Inflammatory macrophage treated with lipopolysaccharide for 4 hours (primary cell): ENCODE measurements around the gene ANKRD28.
"Not testable (repeated sequence)": the region's sequence is repeated elsewhere in the genome, so short reads cannot be mapped to it uniquely, and the experiment has no call there.

Experiments
- DNase-seq: peaks from one replicate; pipeline ENCODE4 v3.0.0-alpha.2; 2020

The ANKRD28 gene

DNA sequence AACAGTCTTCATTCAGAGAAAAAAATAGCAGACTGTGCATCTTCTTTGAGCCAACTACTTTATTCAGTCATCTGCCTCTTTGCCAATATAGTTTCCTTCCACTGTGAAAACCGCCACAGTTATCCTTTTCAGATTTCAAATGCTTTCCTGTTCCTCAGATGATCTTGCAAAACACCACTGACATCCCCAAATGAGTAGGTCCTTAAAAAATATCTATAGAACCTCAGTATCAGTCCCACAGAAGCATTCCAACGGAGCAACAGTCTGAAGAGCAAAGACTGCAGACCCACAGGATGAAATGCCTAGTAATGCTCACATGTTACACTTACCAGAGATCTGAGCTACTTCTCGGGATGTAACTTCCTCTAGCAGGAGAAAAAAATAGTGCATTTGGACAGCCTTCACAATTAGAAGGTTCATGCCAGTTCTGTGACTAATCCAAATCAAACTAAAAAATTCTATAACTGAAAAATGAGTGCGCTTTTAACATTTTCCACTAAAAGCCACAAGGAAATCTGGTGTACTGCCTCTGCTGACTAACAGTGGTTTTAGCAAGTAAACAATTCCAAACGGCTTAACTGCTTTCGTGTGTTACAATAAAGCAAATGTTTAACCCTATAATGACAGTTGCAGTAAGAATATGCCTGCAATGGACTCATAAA, at the start of gene ANKRD28:
TSS of gene ANKRD28 (minus strand) at position 338 of the 662 bp plus-strand sequence. CDS start 1,458 bp downstream, outside the sequence.
- DNase-seq, result peak; percentile 88

DNA sequence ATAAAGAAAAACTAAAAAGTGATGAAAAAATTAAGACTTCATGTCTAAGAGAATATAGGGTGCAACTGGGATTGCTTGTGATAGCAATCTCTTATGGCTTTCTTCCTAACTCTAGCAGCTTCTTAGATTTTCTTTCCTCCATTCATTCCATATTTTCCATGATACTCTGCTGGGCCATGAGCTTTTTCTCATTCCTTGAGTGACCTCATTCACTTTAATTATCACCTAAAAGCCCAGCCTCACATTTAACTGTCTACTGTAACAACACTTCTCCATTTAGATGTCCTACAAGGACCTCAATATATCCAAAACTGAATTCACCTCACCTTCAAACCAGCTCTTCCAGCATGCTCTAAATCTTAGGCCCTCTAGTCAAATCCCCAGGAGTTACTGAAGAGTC, 49.5 kb upstream of the ANKRD28 start:
- no peak for DNase-seq

GRCh38 chr3:15846606-15847005, 48.8 kb upstream of the ANKRD28 start:
- no peak for DNase-seq

GRCh38 chr3:15845475-15845874, 47.7 kb upstream of the ANKRD28 start:
- no peak for DNase-seq

DNA sequence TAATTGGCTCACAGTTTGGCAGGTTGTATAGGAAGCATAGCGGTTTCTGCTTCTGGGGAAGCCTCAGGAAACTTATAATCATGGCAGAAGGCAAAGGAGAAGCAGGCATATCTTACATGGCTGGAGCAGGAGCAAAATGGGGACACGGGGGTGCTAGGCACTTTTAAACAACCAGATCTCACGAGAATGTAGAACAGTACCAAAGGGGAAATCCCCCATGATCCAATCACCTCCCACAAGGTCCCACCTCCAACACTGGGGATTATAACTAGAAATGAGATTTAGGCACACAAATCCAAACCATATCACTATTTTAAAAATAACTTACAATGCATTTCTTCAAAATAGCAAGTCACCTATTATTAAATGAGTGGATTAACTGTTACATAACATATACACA, 47.1 kb upstream of the ANKRD28 start:
- DNase-seq, result no peak

DNA sequence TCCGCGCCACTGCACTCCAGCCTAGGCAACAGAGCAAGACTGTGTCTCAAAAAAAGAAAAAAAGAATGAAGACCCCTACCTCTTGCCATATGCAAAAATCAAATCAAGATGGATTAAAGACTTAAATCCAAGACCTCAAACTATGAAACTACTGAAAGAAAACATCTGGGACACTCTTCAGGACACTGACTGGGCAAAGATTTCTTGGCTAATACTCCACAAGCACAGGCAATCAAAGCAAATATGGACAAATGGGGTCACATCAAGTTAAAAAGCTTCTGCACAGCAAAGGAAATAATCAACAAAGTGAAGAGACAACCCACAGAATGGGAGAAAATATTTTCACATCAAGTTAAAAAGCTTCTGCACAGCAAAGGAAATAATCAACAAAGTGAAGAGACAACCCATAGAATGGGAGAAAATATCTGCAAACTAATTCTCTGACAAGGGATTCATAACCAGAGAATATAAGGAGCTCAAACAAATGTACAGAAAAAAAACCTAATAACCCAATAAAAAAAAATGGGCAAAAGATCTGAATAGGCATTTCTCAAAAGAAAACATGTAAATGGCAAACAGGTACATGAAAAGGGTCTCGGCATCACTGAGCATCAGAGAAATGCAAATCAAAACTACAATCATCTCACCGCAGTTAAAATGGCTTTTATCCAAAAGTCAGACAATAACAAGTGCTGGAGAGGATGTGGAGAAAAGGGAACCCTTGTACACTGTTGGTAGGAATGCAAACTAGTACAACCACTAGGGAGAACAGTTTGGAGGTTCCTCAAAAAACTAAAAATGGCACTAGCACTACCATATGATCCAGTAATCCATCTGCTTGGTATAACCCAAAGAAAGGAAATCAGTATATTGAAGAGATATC, 43.6 kb upstream of the ANKRD28 start:
- DNase-seq, result not testable (repeated sequence)

- DNase-seq, result no peak
These were observed 41.8 kb upstream of the ANKRD28 start for GRCh38 chr3:15839568-15839967.

GRCh38 chr3:15831927-15832326, 34.1 kb upstream of the ANKRD28 start:
- DNase-seq, result no peak

DNA sequence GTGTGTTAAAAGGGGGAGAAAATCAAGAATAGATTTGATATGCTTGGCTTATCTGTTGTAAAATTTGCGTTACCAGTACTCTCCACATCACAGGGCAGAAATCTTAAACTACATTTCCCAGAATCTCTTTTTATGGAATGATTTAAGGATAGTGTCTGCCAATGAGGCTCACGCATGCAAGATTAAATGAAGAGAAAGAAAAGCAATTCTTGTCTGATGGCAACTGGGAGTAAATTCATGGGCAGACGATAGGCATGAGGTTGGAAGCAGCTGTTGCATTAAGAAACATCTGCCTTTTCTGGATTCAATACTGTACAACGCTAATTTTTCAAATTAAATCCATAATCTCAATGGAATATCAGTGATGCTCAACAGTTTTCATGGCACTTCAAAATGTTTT, 27.2 kb upstream of the ANKRD28 start:
- no peak for DNase-seq

GRCh38 chr3:15823092-15823491, 25.3 kb upstream of the ANKRD28 start:
- no peak for DNase-seq

- no peak for DNase-seq
These were observed 24.5 kb upstream of the ANKRD28 start for GRCh38 chr3:15822281-15822680.

DNA sequence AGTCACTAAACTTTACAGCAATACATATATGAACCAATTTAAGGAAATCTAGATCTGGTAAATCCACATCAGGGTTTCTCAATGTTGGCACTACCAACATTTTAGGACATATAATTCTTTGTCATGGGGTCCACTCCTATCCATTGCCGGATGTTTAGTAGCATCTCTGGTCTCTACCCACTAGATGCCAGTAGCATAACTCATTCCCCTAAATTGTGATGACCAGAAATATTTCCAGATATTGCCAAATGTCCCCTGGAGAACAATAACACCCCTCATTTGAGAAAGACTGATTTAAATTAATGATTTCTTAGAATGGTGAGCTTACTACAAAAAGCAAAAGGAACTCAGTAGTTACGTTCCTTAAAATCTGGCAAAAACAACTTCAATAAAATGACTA, 23.1 kb upstream of the ANKRD28 start:
- no peak for DNase-seq

- no peak for DNase-seq
These were observed 21.8 kb upstream of the ANKRD28 start for GRCh38 chr3:15819576-15819975.

DNA sequence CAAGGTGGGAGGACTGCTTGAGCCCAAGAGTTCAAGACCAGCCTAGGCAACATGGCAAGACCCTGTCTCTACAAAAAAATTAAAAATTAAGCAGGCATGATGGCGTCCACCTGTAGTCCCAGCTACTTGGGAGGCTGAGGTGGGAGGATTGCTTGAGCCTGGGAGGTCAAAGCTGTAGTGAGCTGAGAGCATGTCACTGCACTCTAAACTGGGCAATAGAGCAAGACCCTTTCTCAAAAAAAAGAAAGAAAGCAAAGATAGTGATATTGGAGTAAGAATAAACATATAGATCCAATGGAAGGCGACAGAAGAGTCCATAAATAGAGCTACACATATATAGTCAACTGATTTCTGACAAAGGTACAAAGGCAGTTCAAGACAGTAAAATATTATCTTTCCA, 21.3 kb upstream of the ANKRD28 start:
- DNase-seq, result no peak

DNA sequence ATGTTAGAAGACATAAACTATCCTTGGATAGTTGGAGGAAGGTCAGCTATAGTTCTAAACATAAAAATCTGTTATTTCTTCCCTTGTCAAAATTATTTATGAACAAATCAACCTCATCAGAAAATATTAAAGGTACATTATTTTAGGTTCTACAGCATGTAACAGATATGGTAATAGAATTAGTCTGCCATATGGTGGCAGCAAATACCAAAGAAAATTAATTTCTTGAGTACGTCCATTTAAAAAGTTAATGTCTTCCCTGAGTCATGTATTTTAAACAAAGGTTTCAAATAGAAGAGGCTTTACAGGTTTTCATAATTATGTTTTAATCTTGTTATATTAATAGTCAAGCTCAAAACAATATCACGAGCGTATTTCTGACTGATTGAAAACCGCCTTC, 17.9 kb upstream of the ANKRD28 start:
- peak; percentile 67 for DNase-seq

- DNase-seq, result not testable (repeated sequence)
These were observed 15.3 kb upstream of the ANKRD28 start for GRCh38 chr3:15813079-15813478.

DNA sequence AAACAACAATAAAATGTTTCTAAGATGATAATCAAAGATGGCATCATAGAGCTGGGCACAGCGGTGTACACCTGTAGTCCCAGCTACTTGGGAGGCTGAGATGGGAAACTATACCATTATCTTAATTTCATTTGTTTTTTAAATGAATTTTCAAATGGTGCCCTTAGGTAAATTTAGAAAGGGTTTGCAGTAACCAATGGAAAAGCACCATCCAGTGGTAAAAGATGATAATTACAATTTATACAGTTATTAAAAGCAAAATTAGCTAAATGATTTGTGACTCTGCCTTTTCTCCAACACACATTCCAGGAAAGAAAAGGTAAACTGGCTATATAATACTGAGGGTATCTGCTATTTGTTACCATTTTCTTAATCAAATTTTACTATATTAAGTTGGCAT, 14.4 kb upstream of the ANKRD28 start:
- DNase-seq, result peak; percentile 49

- DNase-seq, result no peak
These were observed 12.9 kb upstream of the ANKRD28 start for GRCh38 chr3:15810702-15811101.

DNA sequence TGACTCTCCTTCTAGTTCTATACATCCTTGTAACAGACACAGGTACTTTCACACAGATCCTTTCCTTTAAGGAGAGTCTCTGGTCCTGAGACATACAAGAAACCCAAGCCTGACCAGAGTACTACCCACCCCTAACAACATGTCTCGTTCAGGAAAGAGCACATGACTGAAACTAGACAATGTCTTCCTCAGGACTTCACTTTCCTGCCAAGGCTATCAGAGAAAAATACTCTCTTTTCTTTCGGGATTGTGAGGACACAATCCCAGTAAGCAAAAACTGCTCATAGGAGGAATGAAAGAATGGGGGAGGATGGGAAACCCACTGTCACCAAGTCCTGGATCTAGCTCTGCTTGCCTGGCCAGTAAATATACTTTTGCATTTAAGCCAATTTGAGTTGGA, 11.5 kb upstream of the ANKRD28 start:
- no peak for DNase-seq

DNA sequence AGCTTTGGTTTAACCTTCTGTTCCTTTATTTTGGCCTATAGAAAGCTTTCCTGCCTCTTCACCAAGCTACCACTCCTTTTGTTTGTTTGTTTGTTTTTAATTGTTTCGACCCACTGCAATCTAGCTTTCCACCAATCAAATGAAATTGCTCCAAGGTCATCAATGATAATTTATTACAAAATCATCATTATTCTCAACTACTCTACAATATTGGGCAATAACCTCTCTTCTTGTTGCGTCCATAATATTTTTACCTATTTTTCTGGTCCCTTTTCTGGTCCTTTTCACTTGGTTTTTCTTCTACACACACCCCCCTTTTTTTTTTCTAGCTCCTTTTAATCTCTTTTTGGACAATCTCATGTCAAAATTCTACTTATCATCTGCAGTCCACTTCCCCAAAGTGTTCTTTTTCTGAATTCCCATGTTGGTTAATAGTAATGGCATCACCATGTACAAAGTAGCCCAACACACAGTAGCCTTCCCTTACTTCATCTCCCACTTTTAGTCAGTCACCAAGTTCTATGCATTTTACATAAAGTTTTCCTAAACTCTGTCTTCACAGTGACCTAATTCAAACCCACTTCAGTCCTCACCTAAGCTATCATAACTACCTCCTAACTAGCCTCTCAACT, 11.0 kb upstream of the ANKRD28 start:
- DNase-seq, result peak; percentile 87

GRCh38 chr3:15805756-15806266, 8.0 kb upstream of the ANKRD28 start:
- DNase-seq, result peak; percentile 96

DNA sequence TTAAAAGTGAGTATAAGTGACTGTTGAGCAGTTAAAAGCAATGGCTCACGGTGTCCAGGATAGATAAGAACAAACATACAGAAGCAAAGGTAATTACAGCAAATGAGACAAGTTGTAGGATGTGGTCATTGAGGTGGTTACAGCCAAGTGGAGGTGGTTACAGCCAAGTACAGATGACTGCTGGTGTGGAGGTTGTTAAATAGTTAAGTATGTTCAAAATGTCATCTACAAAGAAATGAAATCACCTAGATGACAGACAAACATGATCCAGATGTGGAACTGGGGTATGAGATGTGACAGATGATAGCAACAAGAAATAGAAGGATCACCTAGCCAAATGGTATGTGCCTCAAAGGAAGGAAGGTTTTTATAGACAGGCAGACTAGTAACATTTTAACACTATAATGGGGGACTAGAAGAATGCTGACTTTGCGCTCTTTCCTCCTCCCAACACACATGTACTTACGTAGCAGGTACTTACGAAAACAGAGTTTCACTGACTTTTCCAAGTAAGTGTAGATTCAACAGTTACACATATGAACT, 6.8 kb upstream of the ANKRD28 start:
- DNase-seq, result no peak

DNA sequence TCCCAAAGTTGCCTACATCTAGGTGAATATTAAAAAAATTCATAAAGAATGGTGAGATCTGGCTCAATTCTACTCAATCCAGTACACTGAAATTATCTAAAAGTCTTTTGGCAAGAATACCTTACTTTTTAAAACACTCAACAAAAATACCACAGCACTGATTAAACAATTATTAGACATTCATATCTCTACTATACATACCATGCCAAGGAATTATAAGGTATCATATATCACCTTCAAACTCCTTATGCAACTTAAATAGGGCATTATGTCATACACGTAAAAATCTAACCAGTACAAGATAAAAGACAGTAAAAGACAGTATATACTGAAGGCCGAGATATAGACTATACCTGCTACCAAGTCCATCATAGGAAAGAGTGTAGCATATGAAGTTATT, 6.1 kb upstream of the ANKRD28 start:
- no peak for DNase-seq
